ENCODE results near the gene ICE1. TPM values are rescaled to one million over a fixed set of nuclear protein-coding genes. Genes with fewer than 3 reads are reported as not detected.

ICE1 gene
- total and polyA plus RNA-seq, 2 of the 4 experiments (the other 2 are of a cell fraction), result 9.0 to 18.5 TPM

GRCh38 chr5:5466227-5466626 is 43.8 kb downstream of the ICE1 start:
- H2AFZ ChIP-seq (replicated peaks; ENCODE audit: low read length, poor library complexity), result no peak overlapping the region
- H3K56ac ChIP-seq (ENCODE audit: extremely low read depth, insufficient read depth, low read length), result no peak overlapping the region
- no TSS peak for BruUV-seq (replicated peaks)
- no peaks in the 10 kb centered on the region for H4K20me1 ChIP-seq (ENCODE audit: insufficient read depth, low read length)
- dilution Hi-C loops (cut with HindIII; ENCODE audit: low sequenced_read_pairs, unreplicated experiment) (no loop called here), intact Hi-C loops (cut with micrococcal nuclease) (no loop called here), in situ Hi-C loops (cut with MboI; ENCODE audit: low sequenced_read_pairs) (no loop called here)
- H3K36me3 ChIP-seq (ENCODE audit: control insufficient read depth, insufficient read depth, low read length), result peaks cover 34% of the 10 kb centered on the region
- H3K4me1 ChIP-seq (ENCODE audit: control insufficient read depth, insufficient read depth, low read length), result no peaks in the 10 kb centered on the region
- TF ChIP-seq, protein P1, sequence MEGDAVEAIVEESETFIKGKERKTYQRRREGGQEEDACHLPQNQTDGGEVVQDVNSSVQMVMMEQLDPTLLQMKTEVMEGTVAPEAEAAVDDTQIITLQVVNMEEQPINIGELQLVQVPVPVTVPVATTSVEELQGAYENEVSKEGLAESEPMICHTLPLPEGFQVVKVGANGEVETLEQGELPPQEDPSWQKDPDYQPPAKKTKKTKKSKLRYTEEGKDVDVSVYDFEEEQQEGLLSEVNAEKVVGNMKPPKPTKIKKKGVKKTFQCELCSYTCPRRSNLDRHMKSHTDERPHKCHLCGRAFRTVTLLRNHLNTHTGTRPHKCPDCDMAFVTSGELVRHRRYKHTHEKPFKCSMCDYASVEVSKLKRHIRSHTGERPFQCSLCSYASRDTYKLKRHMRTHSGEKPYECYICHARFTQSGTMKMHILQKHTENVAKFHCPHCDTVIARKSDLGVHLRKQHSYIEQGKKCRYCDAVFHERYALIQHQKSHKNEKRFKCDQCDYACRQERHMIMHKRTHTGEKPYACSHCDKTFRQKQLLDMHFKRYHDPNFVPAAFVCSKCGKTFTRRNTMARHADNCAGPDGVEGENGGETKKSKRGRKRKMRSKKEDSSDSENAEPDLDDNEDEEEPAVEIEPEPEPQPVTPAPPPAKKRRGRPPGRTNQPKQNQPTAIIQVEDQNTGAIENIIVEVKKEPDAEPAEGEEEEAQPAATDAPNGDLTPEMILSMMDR (conservative IDR thresholded peaks at IDR 0.05; ENCODE audit: low read depth, low read length), result no peak
- no peak for TF ChIP-seq FOS (IDR thresholded peaks at IDR 0.05; ENCODE audit: low read depth, low read length)
- TF ChIP-seq RCOR1 (IDR thresholded peaks at IDR 0.05; ENCODE audit: insufficient replicate concordance, low read length), result no peak
- no peak for TF ChIP-seq POLR2A (IDR thresholded peaks at IDR 0.05; ENCODE audit: low read depth, low read length)
- no peak for TF ChIP-seq SMC3 (IDR thresholded peaks at IDR 0.05; ENCODE audit: low read depth, low read length)
- no peak for TF ChIP-seq RFX5 (IDR thresholded peaks at IDR 0.05; ENCODE audit: low read depth, low read length)
- no peak for TF ChIP-seq BHLHE40 (IDR thresholded peaks at IDR 0.05; ENCODE audit: low read depth, low read length)
- no peak for TF ChIP-seq MXI1 (IDR thresholded peaks at IDR 0.05; ENCODE audit: borderline replicate concordance, low read depth, low read length)
- no peak for TF ChIP-seq MAFK (IDR thresholded peaks at IDR 0.05; ENCODE audit: low read depth, low read length)
- TF ChIP-seq MAZ (IDR thresholded peaks at IDR 0.05; ENCODE audit: borderline replicate concordance, low read depth, low read length), result no peak
- TF ChIP-seq, protein P2, sequence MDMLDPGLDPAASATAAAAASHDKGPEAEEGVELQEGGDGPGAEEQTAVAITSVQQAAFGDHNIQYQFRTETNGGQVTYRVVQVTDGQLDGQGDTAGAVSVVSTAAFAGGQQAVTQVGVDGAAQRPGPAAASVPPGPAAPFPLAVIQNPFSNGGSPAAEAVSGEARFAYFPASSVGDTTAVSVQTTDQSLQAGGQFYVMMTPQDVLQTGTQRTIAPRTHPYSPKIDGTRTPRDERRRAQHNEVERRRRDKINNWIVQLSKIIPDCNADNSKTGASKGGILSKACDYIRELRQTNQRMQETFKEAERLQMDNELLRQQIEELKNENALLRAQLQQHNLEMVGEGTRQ (IDR thresholded peaks at IDR 0.05; ENCODE audit: low read depth, low read length), result no peak
- TF ChIP-seq NFE2L2 (IDR thresholded peaks at IDR 0.05; ENCODE audit: low read depth, low read length), result no peak
- TF ChIP-seq CEBPB (IDR thresholded peaks at IDR 0.05; ENCODE audit: low read depth, low read length), result no peak
- TF ChIP-seq ELK1 (IDR thresholded peaks at IDR 0.05; ENCODE audit: borderline replicate concordance, low read depth, low read length), result no peak
- H3K79me1 ChIP-seq (ENCODE audit: low read depth in 1 of 2, low read length in 2 of 2), result peaks cover 14% of the 10 kb centered on the region in 2 experiments; a peak in 3 of 4 replicates
- H2BK15ac ChIP-seq (ENCODE audit: low read depth, low read length), result no peak overlapping the region
- H4K91ac ChIP-seq (ENCODE audit: insufficient read depth, low read depth, low read length), result no peak overlapping the region
- H3K9ac ChIP-seq (ENCODE audit: low read depth, low read length), result no peak overlapping the region
- H2BK120ac ChIP-seq (ENCODE audit: low read depth, low read length), result no peak overlapping the region
- H3K27ac ChIP-seq (ENCODE audit: insufficient read depth, low read length), result no peak overlapping the region
- H4K8ac ChIP-seq (ENCODE audit: low read depth in 2 of 2, low read length in 2 of 2), result no peak overlapping the region
- peaks cover 3% of the 10 kb centered on the region; the same call in 1 of the 2 replicates for H3K9me1 ChIP-seq (ENCODE audit: insufficient read depth, low read length)
- H3K14ac ChIP-seq (replicated peaks; ENCODE audit: low read depth, low read length), result no peak overlapping the region
- no peak overlapping the region for H3K4ac ChIP-seq (ENCODE audit: low read depth, low read length)
- H2BK20ac ChIP-seq (ENCODE audit: low read depth, low read length), result no peak overlapping the region
- no CpG with 5 or more reads among the region's 5 CpGs for WGBS, 2 experiments (ENCODE audit: extremely low coverage in 2 of 2, insufficient read length in 1 of 2)
- H2AK5ac ChIP-seq (ENCODE audit: low read depth, low read length), result no peak overlapping the region
- no peak overlapping the region for H3K18ac ChIP-seq (ENCODE audit: low read depth, low read length)
- no peak overlapping the region for H2AK9ac ChIP-seq (replicated peaks; ENCODE audit: low read depth, low read length, poor library complexity)
- no peak overlapping the region for H3K4me2 ChIP-seq (ENCODE audit: low read depth, low read length)
- H3K4me3 ChIP-seq (ENCODE audit: insufficient read depth, low read depth, low read length), result no peak overlapping the region
- no peak overlapping the region for H3K23ac ChIP-seq (ENCODE audit: low read depth, low read length)
- no peaks in the 10 kb centered on the region for H3K27me3 ChIP-seq (ENCODE audit: control insufficient read depth, insufficient read depth, low read length)
- POLR2A ChIA-PET (ENCODE audit: unreplicated experiment), result no interaction called here
- ATAC-seq (ENCODE audit: low read depth), result no peak
- H2BK5ac ChIP-seq (ENCODE audit: low read depth, low read length, poor library complexity, severe bottlenecking), result no peak overlapping the region
- no peak overlapping the region for H4K5ac ChIP-seq (ENCODE audit: low read depth, low read length)
- CTCF ChIA-PET, result interaction anchor here (1.4 kb wide), 1 partner anchor 9 kb away, joined by 3 read pairs; no protein-coding TSS in a partner anchor
- no peaks in the 10 kb centered on the region for H3K9me3 ChIP-seq (ENCODE audit: control insufficient read depth, insufficient read depth, low read length)
- no peak for DNase-seq
